ENCODE measurements around the gene MAP4K2. TPM values are rescaled to one million over a fixed set of nuclear protein-coding genes. Genes with fewer than 3 reads are reported as not detected.
A peak's percentile ranks its signal among the peaks of the same experiment; 100 is the strongest.
"Not testable (repeated sequence)": the region's sequence is repeated elsewhere in the genome, so short reads cannot be mapped to it uniquely, and the experiment has no call there.

The MAP4K2 gene
- total RNA-seq, 1 experiment from 2014 or later: 14.4 TPM

DNA sequence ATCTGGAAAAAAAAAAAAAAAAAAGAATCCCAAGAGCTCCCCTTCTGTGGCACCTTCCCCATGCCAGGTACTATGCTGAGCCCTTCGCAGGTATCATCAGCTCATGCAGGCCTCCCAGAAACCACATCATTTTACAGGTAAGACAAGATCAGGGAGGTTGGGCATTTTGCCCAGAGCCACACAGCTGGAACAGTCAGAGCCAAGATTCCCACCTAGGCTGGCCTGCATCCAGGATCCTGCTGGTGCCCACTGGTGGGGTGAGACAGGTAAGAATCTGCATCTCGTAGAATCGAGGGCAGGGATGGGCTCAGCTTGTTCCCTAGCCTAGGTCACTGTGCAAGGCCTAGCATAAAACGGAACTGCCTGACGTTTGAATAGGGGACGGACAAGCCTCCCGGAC, 23.0 kb upstream of the MAP4K2 start:
- no peak for DNase-seq (ENCODE audit: low read depth)
- in situ Hi-C loops (cut with HindIII; ENCODE audit: low pct_unique_long_range_greater_than_20kb, low sequenced_read_pairs): no loop called here

DNA sequence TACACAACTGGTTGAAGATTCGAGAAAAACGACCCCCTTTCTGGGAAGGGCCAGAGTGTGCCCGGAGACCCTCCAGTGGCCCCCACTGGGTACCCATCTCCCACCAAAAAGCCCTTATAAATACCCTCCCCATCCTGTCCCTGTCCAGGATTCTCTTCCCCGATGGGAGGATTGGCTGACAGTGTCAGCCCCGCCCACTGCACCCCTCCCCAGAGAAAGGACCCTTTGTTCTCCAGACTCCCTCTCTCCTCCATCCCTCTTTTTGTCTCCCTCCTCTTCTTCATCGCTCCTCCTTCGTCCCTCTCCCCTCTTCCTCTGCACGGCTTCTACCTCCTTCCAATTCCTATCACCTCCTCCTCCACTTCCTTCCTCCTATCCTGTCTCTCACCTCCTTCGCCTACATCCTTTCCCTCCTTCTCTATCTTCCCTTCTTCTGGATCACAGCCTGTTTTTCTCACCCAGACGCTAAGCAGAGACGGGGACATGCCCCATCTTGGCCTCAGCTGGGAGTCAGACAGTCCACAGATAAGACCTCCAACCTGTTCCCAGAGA, 20.6 kb upstream of the MAP4K2 start:
- in situ Hi-C loops (cut with HindIII; ENCODE audit: low pct_unique_long_range_greater_than_20kb, low sequenced_read_pairs): no loop called here
- DNase-seq (ENCODE audit: low read depth): no peak

GRCh38 chr11:64817476-64817875, 14.5 kb upstream of the MAP4K2 start:
- no peak for DNase-seq (ENCODE audit: low read depth)
- in situ Hi-C loops (cut with HindIII; ENCODE audit: low pct_unique_long_range_greater_than_20kb, low sequenced_read_pairs): no loop called here

DNA sequence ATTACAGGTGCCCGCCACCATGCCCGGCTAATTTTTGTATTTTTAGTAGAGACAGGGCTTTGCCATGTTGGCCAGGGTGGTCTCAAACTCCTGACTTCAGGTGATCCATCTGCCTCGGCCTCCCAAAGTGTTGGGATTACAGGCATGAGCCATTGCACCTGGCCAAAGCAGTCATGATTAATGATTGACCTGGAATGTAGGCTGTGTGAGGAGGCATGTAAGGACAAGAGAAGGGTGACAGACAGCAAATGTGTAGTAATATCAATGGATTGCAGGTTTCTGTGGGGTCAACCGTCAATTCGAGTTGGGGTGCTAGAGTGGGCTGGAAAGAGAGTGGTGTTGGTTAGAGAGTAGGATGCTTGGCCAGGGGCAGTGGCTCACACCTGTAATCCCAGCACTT, 12.4 kb upstream of the MAP4K2 start:
- DNase-seq (ENCODE audit: low read depth); in situ Hi-C loops (cut with HindIII; ENCODE audit: low pct_unique_long_range_greater_than_20kb, low sequenced_read_pairs): not testable (repeated sequence)

DNA sequence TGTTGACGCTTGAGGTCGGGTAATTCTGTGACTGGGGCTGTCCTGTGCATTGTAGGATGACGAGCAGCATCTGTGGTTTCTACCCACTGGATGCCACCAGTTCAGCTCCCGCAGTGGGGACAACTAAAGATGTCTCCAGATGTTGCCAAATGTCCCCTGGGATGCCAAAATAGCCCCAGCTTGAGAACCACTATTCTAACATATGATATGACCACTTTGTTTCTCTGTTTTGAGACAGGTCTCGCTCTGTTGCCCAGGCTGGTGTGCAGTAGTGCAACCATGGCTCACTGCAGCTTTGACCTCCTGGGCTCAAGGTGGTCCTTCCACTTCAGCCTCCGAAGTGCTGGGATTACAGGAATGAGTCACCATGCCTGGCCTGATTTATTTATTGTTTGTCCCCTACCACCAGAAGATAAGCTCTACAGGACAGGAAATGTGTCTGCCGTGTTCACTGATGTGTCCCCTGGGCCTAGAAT, 11.7 kb upstream of the MAP4K2 start:
- in situ Hi-C loops (cut with HindIII; ENCODE audit: low pct_unique_long_range_greater_than_20kb, low sequenced_read_pairs): no loop called here

GRCh38 chr11:64813826-64814225, 10.8 kb upstream of the MAP4K2 start:
- in situ Hi-C loops (cut with HindIII; ENCODE audit: low pct_unique_long_range_greater_than_20kb, low sequenced_read_pairs): no loop called here
- DNase-seq (ENCODE audit: low read depth): no peak

More for the DNA sequence above, 11.7 kb upstream of the MAP4K2 start:
- DNase-seq (ENCODE audit: low read depth): peak; percentile 36

GRCh38 chr11:64810891-64811272, 7.9 kb upstream of the MAP4K2 start:
- DNase-seq (ENCODE audit: low read depth): no peak
- in situ Hi-C loops (cut with HindIII; ENCODE audit: low pct_unique_long_range_greater_than_20kb, low sequenced_read_pairs): no loop called here

GRCh38 chr11:64810271-64810890, 7.4 kb upstream of the MAP4K2 start, which contains the start of gene MEN1:
Gene MEN1, minus strand, starts transcription at chr11:64810551. Its CDS starts 442 bp downstream, at chr11:64810109.
- in situ Hi-C loops (cut with HindIII; ENCODE audit: low pct_unique_long_range_greater_than_20kb, low sequenced_read_pairs): no loop called here
- peak; percentile 91 for DNase-seq (ENCODE audit: low read depth)

GRCh38 chr11:64809781-64810241, 6.8 kb upstream of the MAP4K2 start:
- in situ Hi-C loops (cut with HindIII; ENCODE audit: low pct_unique_long_range_greater_than_20kb, low sequenced_read_pairs): no loop called here
- no peak for DNase-seq (ENCODE audit: low read depth)

DNA sequence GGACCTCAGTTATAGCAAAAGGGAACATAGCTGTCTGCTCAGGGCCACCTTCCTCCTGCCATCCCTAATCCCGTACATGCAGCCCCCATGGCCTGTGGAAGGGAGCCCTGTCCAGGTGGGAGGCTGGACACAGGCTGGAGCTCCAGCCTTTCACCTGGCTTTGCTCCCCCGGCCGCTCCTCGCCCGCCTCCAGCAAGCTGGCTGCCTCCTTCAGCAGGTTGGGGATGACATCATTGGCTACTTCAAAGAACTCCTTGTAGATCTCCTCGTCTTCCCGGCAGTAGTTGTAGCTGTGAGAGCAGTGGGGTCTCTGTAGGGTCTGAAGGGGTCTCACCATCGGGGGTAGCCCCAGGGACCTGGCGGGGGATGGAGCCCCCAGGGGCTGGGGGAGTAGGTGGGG, 2.5 kb upstream of the MAP4K2 start:
- no peak for DNase-seq (ENCODE audit: low read depth)
- in situ Hi-C loops (cut with HindIII; ENCODE audit: low pct_unique_long_range_greater_than_20kb, low sequenced_read_pairs): no loop called here

GRCh38 chr11:64804346-64805210, 1.6 kb upstream of the MAP4K2 start:
- DNase-seq (ENCODE audit: low read depth): no peak
- in situ Hi-C loops (cut with HindIII; ENCODE audit: low pct_unique_long_range_greater_than_20kb, low sequenced_read_pairs): no loop called here

GRCh38 chr11:64803846-64804345, 882 bp upstream of the MAP4K2 start:
- in situ Hi-C loops (cut with HindIII; ENCODE audit: low pct_unique_long_range_greater_than_20kb, low sequenced_read_pairs): no loop called here
- DNase-seq (ENCODE audit: low read depth): no peak

DNA sequence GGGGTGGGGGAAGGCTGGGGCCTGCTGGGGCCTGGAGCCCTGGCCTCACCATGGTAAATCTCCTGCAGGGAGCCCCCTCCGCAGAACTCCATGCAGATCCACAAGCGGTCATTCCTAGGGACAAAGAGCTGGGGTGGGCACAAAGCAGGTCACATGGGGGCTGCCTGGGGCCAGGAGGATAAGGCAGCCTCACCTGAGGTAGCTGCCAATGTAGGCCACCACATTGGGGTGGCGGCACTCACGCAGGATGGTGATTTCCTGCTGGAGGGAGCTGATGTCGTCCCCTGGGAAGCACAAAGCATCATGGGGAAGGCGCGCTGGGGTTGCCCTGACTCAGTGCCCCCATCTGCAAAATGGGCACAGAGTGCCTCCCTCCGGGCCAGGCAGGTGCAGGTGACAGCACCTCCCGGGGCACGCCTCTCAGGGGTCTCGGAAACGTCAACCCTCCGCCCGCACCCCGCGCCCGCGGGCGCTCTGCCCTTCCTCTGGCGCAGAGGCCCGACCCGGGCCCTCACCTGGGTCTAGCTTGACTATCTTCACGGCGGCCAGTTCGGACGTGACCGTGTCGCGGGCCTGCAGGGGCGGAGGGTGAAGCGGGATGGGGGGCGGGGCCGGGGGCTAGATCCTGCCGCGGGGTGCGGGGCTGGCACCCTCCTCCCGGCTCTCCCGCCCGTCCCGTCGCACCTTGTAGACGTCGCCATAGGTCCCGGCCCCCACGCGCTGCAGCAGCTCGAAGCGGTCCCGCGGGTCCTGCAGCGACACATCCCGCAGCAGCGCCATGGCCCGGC, 450 bp downstream of the MAP4K2 start:
- in situ Hi-C loops (cut with HindIII; ENCODE audit: low pct_unique_long_range_greater_than_20kb, low sequenced_read_pairs): no loop called here
- DNase-seq (ENCODE audit: low read depth): no peak

GRCh38 chr11:64801561-64802369, 1.2 kb downstream of the MAP4K2 start:
- DNase-seq (ENCODE audit: low read depth): no peak
- in situ Hi-C loops (cut with HindIII; ENCODE audit: low pct_unique_long_range_greater_than_20kb, low sequenced_read_pairs): no loop called here

- in situ Hi-C loops (cut with HindIII; ENCODE audit: low pct_unique_long_range_greater_than_20kb, low sequenced_read_pairs): no loop called here
- DNase-seq (ENCODE audit: low read depth): no peak
Measured at GRCh38 chr11:64801158-64801464, 1.9 kb downstream of the MAP4K2 start.

- no peak for DNase-seq (ENCODE audit: low read depth)
- in situ Hi-C loops (cut with HindIII; ENCODE audit: low pct_unique_long_range_greater_than_20kb, low sequenced_read_pairs): no loop called here
Measured at GRCh38 chr11:64800303-64801157, 2.5 kb downstream of the MAP4K2 start.
